HG02610 (cell line): ENCODE data around the gene TYR.
"Not testable (repeated sequence)": the region's sequence is repeated elsewhere in the genome, so short reads cannot be mapped to it uniquely, and the experiment has no call there.

Source experiments
- ATAC-seq: cut with Tn5 transposase; IDR thresholded peaks from one replicate; pipeline ENCODE4 v1.9.1; 2021; ENCODE audit warnings: mild to moderate bottlenecking, moderate library complexity; ENCODE audit not compliant: unreplicated experiment

The TYR gene

GRCh38 chr11:89267660-89268302, 90.1 kb downstream of the TYR start:
- ATAC-seq: no peak

- not testable (repeated sequence) for ATAC-seq
Measured at GRCh38 chr11:89272540-89273088, 94.9 kb downstream of the TYR start.

- not testable (repeated sequence) for ATAC-seq
Measured at GRCh38 chr11:89273220-89273619, 95.5 kb downstream of the TYR start.

GRCh38 chr11:89275966-89276365, 98.3 kb downstream of the TYR start:
- ATAC-seq: no peak

GRCh38 chr11:89279176-89279575, 101.5 kb downstream of the TYR start:
- ATAC-seq: no peak

DNA sequence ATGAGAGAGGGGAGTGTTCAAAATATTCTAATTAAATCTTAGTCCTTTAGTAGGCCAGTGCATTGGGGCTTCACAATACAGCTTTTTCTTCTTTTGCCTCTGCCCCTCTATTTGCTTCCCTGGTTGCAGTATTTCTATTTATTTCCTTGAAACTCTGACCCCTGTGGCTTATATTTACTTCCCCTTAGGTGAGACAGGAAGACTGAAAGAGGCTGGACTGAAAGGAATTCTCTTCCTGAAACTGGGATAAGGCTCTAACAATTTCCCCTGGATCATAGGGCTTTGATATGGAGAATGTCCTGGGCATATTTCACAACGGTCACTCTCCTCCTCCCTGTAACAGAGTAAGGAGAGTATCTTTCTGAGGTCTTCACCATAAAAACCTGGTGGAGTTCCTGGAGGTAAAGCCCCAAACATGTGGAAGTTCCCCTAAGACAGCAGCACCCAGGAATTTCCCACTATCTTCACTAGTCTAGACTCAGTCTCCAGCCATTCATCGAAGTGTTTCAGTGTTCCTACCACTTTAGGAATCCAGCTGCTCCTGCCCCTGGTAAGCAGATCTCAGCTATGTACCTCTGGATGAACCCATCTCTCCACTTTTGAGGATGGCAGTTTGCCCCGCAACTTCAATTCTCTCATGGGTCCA, 103.5 kb downstream of the TYR start:
- peak; percentile 63 for ATAC-seq

DNA sequence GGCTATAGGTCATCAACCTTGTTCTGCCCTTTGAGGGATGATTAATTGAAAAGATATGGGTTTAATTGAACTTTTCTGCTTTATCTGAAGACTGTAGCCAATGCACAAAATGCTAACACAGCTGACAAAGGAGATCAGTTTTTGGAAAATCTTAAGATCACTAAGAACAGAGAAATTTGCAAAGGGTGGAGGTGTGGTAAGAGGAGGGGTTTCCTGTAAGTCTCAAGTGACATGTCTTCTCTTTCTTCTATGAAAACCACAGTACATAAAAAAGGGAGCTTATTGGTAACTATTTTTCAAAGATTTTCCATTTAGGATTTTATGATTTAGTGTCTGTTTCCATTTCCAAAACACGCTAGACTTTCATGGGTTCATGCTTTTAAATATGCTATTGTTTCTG, 108.9 kb downstream of the TYR start:
- not testable (repeated sequence) for ATAC-seq

- ATAC-seq: not testable (repeated sequence)
Measured at GRCh38 chr11:89288004-89288403, 110.3 kb downstream of the TYR start.

DNA sequence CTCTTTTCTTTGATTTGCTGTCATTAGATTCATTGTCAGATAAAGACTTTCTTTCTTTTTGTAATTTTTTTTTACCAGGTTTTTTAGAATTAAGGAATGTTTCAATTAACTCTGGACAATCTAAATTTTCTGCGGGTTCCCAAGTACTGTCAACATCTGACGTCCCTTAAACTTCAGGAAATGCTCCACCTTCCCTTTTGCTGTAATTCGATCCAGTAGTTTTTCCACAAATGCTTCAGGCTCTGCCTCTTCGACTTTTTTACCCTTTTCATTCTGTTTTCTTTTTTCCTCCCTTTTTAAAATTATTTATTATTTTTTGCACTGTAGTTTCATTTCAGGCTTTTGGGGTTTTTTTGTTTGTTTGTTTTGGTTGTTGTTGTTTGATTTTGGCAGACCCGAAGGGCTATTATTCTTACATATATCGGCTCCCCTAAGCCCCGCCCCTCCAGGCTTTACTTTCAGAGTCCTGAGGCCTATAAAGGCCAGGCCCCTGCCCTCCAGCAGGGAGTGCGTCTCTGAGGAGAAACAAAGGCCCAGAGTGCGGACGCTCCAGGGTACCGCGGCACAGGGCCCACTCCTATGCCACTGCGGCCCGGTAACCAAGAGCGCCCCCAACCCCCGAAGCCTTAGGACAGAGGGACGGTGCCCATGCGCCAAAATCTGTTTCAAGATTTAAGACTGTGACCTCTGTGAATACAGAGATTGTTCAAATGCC, 116.4 kb downstream of the TYR start:
- ATAC-seq: no peak

DNA sequence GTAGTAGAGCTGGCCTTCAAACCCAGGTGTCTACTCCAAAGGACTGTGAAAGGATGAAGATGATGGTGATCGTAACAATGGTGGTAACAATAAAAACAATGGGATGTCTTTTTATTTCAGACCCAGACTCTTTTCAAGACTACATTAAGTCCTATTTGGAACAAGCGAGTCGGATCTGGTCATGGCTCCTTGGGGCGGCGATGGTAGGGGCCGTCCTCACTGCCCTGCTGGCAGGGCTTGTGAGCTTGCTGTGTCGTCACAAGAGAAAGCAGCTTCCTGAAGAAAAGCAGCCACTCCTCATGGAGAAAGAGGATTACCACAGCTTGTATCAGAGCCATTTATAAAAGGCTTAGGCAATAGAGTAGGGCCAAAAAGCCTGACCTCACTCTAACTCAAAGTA, 117.3 kb downstream of the TYR start:
- ATAC-seq: not testable (repeated sequence)

GRCh38 chr11:89303029-89303428, 125.4 kb downstream of the TYR start:
- ATAC-seq: not testable (repeated sequence)

DNA sequence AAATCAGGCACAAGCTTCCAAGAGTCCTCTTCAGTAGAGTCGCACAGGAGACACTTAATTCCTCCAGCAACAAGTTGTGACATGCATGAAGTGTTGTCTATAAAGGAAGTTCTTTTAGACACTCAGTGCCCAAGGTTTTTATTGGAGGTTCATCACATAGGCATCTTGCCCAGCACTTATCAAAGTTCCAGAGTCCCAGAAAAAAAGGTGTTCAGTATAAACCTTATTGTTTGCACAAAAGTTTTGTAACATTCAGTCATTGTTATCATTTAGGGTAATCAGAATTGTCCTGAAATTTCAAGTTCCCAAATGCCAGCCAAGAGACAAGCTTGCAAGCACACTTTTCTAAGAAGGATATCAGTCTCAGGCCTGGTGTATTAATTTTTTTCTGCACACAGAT, 130.6 kb downstream of the TYR start:
- not testable (repeated sequence) for ATAC-seq

DNA sequence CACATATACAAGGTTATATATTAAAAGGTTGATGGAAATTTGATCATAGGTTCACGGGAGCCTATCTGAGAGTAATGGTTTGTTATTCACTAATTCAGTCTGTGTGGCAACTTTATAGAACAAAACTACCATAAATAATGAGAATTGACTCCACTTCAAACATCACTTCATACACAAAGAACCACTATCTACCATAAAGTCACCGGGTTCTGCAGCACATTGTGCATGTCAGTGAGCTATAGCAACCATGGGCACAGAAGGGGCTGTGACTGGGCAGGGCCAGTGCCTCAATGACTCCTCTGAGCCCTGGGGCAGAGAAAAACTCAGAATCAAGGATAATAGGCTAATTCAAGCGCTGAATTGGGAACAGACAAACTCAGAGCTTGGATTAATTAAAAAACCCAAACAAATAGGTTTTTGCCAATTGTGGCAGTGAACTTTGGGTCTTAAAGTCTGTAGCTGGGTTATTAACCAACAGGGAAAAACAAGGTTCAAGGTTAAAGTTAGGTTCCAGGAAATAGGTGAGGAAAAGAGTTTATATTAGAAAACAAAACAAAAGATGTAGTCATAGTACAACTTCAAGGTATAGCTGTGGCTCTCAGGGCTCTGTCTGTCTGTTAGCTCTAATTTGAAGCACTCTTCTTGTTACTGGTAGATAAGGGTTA, 131.8 kb downstream of the TYR start:
- not testable (repeated sequence) for ATAC-seq

- ATAC-seq: not testable (repeated sequence)
Measured at GRCh38 chr11:89310607-89311006, 132.9 kb downstream of the TYR start.

GRCh38 chr11:89321401-89321800, 143.7 kb downstream of the TYR start:
- ATAC-seq: no peak

GRCh38 chr11:89327885-89328284, 150.2 kb downstream of the TYR start:
- ATAC-seq: no peak

DNA sequence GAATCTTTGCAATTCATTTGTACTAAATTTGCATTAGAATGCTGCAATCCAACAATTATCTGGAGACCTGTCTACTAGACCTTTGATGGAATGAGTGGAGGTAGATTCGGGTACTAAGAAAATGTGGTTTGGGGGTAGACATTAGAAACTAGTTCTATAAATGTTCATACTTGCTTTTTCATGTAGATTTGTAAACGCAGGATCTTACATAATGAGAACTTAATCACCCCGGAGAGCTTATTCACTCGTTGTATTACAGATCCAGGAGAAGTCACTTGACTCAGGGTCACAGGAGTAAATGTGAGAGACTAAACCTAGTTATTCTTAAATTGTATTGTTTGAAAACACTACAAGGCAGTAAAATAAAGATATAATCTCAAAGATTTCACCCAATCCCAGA, 154.3 kb downstream of the TYR start:
- ATAC-seq: not testable (repeated sequence)

DNA sequence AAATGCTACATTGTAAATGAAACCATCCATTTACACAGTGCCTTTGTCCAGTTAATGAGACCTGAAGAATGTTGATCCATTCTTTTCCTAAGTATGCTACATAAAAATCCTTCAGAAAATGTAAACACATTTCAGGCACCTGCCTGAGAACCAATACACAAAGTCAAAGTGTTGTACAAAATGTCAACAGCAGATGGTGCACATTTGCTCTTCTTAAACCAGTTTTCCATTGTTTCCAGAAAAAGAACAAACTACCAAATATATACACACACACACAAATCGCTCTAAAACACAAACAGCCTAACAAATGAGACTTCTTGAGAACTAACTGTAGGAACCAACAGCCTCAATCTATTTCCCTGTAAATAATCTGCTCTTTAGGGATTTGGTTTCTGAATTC, 156.0 kb downstream of the TYR start:
- ATAC-seq: not testable (repeated sequence)

- not testable (repeated sequence) for ATAC-seq
Measured at GRCh38 chr11:89337100-89337650, 159.5 kb downstream of the TYR start.

DNA sequence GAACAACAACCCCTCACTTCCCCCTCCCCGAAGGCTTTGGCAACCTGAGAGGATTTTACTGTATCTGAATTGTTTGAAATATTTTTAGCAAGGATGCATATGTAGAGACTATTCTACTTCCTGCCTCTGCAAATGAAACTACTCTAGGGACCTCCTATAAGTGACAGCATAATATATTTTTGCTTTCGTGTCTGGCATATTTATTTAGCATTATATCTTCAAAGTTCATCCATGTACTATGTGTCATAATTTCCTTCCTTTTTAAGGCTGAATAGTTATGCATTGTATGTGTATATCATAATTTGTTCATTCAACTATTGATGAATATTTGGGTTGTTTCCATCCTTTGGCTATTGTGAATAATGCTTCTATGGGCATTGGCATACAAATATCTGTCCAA, 160.4 kb downstream of the TYR start:
- not testable (repeated sequence) for ATAC-seq

GRCh38 chr11:89340450-89340849, 162.8 kb downstream of the TYR start:
- ATAC-seq: not testable (repeated sequence)
